Sigmoid colon (tissue), 7 donors: Measurements from ENCODE around the gene CAMKV. TPM values are rescaled to one million over a fixed set of nuclear protein-coding genes. Genes with fewer than 3 reads are reported as not detected.

Experiments used
- DNase-seq: peaks from one replicate; pipeline ENCODE4 v3.0.0-alpha.2; 2019
- H3K27ac ChIP-seq, 4 donors: fragments of 200-600 bp; sonication (generic); one replicate each; pipeline ENCODE4 v1.5.1; 2016 to 2019; ENCODE audit warnings: mild to moderate bottlenecking in 1 of 4
- H3K27me3 ChIP-seq, 3 donors: fragments of 200-600 bp; sonication (generic); one replicate each; pipeline ENCODE4 v1.5.1; 2019; ENCODE audit warnings: mild to moderate bottlenecking in 1 of 3
- H3K36me3 ChIP-seq, 4 donors: fragments of 200-600 bp; sonication (generic); one replicate each; pipeline ENCODE4 v1.5.1; 2016 to 2019
- H3K4me1 ChIP-seq, 4 donors: fragments of 200-600 bp; sonication (generic); one replicate each; pipeline ENCODE4 v1.5.1; 2017 to 2019
- H3K4me3 ChIP-seq, 4 donors: fragments of 200-600 bp; sonication (generic); one replicate each; pipeline ENCODE4 v1.5.1; 2017 to 2019; ENCODE audit warnings: mild to moderate bottlenecking in 2 of 4, moderate library complexity in 1 of 4
- H3K9me3 ChIP-seq, 4 donors: fragments of 200-600 bp in 3 of 4; sonication (generic) in 3 of 4; one replicate each; pipeline versions ENCODE4 v1.5.1 to v1.6.1; 2013 to 2019
- EP300 ChIP-seq, 4 donors: sonication (generic); formaldehyde crosslinking; IDR thresholded peaks; one replicate each; pipeline ENCODE4 v1.6.1; 2017; ENCODE audit warnings: antibody characterized with exemption in 4 of 4
- POLR2A ChIP-seq, 2 donors: fragments of 450-650 bp; IDR thresholded peaks; one replicate each; pipeline ENCODE4 v1.6.1; 2016; ENCODE audit warnings: antibody characterized with exemption in 2 of 2, mild to moderate bottlenecking in 2 of 2, moderate library complexity in 2 of 2
- POLR2AphosphoS5 ChIP-seq, 4 donors: sonication (generic); formaldehyde crosslinking; IDR thresholded peaks; one replicate each; pipeline ENCODE4 v1.6.1; 2017; ENCODE audit warnings: antibody characterized with exemption in 4 of 4
- WGBS, 2 donors: extraction: QIAGEN DNeasy Blood & Tissue Kit; methylation state at CpG; one replicate each; pipeline ENCODE4 v1.1.7; 2013; 5-methylcytosine and 5-hydroxymethylcytosine counted together
- intact Hi-C: fragments of 100-400 bp; cut with DNase I; formaldehyde crosslinking; loops from one replicate; pipeline ENCODE4 v1.15.1; 2023
- polyA plus RNA-seq, 3 donors: library from polyadenylated mRNA; stranded (reverse); fragments of 200-250 nt; gene quantifications; one replicate each; pipeline ENCODE4 v1.2.3, GENCODE V29; 2013
- total RNA-seq, 4 donors: library from RNA; depleted of rRNA; stranded (reverse); fragments of >200 nt; gene quantifications; one replicate each; pipeline ENCODE4 v1.1.0, GENCODE V29; 2016
- TF ChIP-seq, protein P1 (sequence below), 4 experiments: fragments of 450-650 bp in 3 of 4; fragments of 200-600 bp in 1 of 4; IDR thresholded peaks; one replicate each; pipeline ENCODE4 v1.5.1; 2016 to 2019; ENCODE audit warnings: antibody characterized with exemption in 4 of 4, mild to moderate bottlenecking in 3 of 4, moderate library complexity in 2 of 4
- donor health status: healthy with polysubstance abuse.
- donor health status: Bipolar disorder and iron deficiency.
- donor health status: healthy.

The CAMKV gene
- total and polyA plus RNA-seq, 7 donors: 0.12 TPM; not detected in 6

DNA sequence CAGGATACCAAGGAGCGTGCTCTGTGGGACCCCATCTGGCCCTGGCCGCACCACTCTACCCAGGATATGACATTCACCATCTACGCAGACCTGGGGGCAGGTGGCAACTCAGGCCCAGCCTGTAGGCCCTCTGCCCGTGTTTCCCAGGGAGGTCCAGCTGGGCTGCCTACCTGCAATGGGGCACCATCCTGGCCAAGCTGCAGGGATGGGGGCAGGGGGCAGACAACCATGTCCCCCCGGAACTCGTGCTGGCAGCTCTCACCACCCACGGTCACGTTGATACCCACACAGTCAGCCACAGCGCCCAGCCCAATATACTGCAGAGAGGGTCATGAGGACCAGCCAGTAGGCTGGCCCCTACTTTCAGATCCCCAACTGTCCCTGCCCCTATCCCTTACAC is 26.1 kb upstream of the CAMKV start:
- 95 to 97% methylated on average over 9 of the region's 9 CpGs for WGBS, 2 donors
- DNase-seq: no peak
- intact Hi-C loops: no loop called here
- Histone ChIP-seq H3K27me3 (no peaks in the 10 kb centered on the region), H3K4me1 (peaks cover 0 to 6% (median 0%) of the 10 kb centered on the region in 4 donors), H3K9me3 (no peaks in the 10 kb centered on the region), H3K27ac (no peak overlapping the region), H3K4me3 (no peak overlapping the region), H3K36me3 (peaks cover 0 to 7% (median 0%) of the 10 kb centered on the region in 4 donors)
- TF ChIP-seq EP300 (IDR thresholded peaks at IDR 0.05): no peak
- no peak for TF ChIP-seq POLR2AphosphoS5 (IDR thresholded peaks at IDR 0.05)
- no peak for TF ChIP-seq POLR2A (IDR thresholded peaks at IDR 0.05)
- TF ChIP-seq, protein P1, sequence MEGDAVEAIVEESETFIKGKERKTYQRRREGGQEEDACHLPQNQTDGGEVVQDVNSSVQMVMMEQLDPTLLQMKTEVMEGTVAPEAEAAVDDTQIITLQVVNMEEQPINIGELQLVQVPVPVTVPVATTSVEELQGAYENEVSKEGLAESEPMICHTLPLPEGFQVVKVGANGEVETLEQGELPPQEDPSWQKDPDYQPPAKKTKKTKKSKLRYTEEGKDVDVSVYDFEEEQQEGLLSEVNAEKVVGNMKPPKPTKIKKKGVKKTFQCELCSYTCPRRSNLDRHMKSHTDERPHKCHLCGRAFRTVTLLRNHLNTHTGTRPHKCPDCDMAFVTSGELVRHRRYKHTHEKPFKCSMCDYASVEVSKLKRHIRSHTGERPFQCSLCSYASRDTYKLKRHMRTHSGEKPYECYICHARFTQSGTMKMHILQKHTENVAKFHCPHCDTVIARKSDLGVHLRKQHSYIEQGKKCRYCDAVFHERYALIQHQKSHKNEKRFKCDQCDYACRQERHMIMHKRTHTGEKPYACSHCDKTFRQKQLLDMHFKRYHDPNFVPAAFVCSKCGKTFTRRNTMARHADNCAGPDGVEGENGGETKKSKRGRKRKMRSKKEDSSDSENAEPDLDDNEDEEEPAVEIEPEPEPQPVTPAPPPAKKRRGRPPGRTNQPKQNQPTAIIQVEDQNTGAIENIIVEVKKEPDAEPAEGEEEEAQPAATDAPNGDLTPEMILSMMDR (IDR thresholded peaks at IDR 0.05): no peak

DNA sequence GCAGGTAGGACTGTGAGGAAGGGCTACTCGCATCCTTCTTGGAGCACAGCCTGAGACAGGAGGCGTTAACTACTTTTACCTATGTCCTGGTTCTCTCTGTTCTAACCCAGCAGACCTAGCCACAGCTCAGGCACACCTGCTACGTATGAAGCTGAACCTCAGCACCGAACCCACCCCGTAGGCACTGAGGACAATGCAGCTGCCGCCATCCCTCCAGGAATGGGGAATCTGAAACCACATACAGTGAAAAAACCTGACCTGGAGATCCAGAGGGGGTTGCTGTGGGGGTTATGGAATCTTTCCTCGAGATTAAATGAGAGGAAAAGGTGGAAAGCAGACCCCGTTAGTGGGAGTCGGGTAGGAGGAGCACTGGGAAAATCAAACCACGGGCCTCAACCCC is 19.6 kb upstream of the CAMKV start:
- intact Hi-C loops: no loop called here
- H3K4me1 ChIP-seq: no peaks in the 10 kb centered on the region
- H3K4me3 ChIP-seq: no peak overlapping the region
- DNase-seq: no peak
- H3K36me3 ChIP-seq: no peaks in the 10 kb centered on the region
- no peaks in the 10 kb centered on the region for H3K9me3 ChIP-seq
- TF ChIP-seq POLR2A (IDR thresholded peaks at IDR 0.05) (no peak), POLR2AphosphoS5 (IDR thresholded peaks at IDR 0.05) (no peak), EP300 (IDR thresholded peaks at IDR 0.05) (no peak)
- TF ChIP-seq, protein P1 (IDR thresholded peaks at IDR 0.05): no peak
- WGBS, 2 donors: 89% methylated on average over 10 of the region's 10 CpGs
- H3K27me3 ChIP-seq: no peaks in the 10 kb centered on the region
- H3K27ac ChIP-seq: no peak overlapping the region

DNA sequence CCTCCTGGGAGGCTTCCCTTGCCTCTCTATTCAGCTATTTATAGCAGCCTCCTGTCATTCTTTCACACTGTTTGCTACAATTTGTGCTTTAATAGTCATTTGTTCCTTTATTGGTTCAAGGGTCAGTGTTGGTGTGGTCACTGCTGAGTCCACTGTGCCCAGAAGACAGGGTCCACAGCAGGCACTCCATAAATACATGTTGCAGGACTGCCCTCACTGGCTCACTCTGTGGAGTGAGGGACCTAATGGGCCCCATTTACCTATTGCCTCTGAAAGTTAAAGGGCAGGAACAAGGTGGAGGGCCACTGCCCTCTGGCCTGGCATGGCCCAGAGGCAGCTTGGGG is 17.2 kb upstream of the CAMKV start:
- DNase-seq: no peak
- H3K27ac ChIP-seq: no peak overlapping the region
- no peaks in the 10 kb centered on the region for H3K4me1 ChIP-seq
- intact Hi-C loops: no loop called here
- H3K27me3 ChIP-seq: no peaks in the 10 kb centered on the region
- no peak overlapping the region for H3K4me3 ChIP-seq
- H3K9me3 ChIP-seq: no peaks in the 10 kb centered on the region
- no peak for TF ChIP-seq EP300 (IDR thresholded peaks at IDR 0.05)
- TF ChIP-seq POLR2A (IDR thresholded peaks at IDR 0.05): no peak
- no peak for TF ChIP-seq POLR2AphosphoS5 (IDR thresholded peaks at IDR 0.05)
- TF ChIP-seq, protein P1 (IDR thresholded peaks at IDR 0.05): no peak
- no peaks in the 10 kb centered on the region for H3K36me3 ChIP-seq

DNA sequence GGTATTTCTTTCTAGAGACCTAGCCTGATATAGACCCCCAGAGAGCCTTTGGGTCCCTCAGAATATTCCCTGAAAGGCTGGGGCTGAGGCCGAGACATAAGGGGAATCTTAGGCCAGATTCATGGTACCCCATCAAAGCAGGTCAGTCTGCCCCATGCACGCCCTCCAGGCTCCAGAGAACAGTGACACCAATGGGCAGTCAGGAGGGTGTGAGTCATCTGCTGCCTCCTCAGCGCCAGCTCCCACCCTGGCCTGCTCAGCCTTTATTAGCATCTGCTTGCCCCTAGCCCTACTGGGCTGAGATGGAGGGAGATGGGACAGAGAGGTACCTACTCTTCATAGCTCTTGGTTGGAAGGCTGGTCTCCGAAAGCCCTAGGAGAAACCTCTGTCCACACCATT is 14.3 kb upstream of the CAMKV start:
- intact Hi-C loops: no loop called here
- H3K36me3 ChIP-seq: no peaks in the 10 kb centered on the region
- peaks cover 0 to 5% (median 0%) of the 10 kb centered on the region in 3 donors for H3K27me3 ChIP-seq
- TF ChIP-seq EP300 (IDR thresholded peaks at IDR 0.05) (no peak), POLR2A (IDR thresholded peaks at IDR 0.05) (no peak), POLR2AphosphoS5 (IDR thresholded peaks at IDR 0.05) (no peak)
- TF ChIP-seq, protein P1 (IDR thresholded peaks at IDR 0.05): no peak
- DNase-seq: no peak
- H3K27ac ChIP-seq: no peak overlapping the region
- H3K4me1 ChIP-seq: no peaks in the 10 kb centered on the region
- 84 to 90% methylated on average over 4 of the region's 4 CpGs for WGBS, 2 donors
- no peaks in the 10 kb centered on the region for H3K9me3 ChIP-seq
- H3K4me3 ChIP-seq: no peak overlapping the region

DNA sequence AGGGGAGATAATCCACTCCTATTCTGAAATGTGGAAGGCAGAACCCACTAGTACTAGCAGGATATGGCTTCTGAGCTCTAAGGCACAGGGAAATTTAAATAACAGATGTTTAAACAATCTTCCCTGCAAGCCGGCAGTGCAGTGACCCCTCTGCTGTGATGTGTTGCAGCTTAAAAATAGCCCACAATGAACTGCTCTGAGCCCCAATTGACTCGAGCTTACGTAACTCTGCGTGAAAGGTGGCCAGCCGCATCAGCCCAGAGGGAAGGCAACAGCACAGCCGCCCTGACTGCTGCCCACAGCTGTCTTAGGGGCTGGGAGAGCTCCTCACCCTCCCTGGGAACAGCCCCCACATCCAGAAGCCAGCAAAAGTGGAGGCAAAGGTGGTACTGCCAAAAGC is 12.5 kb upstream of the CAMKV start:
- intact Hi-C loops: no loop called here
- Histone ChIP-seq H3K27ac (no peak overlapping the region), H3K4me3 (no peak overlapping the region), H3K36me3 (no peaks in the 10 kb centered on the region), H3K4me1 (no peaks in the 10 kb centered on the region), H3K9me3 (no peaks in the 10 kb centered on the region), H3K27me3 (peaks cover 0 to 5% (median 0%) of the 10 kb centered on the region in 3 donors)
- DNase-seq: no peak
- TF ChIP-seq, protein P1 (IDR thresholded peaks at IDR 0.05): no peak
- no peak for TF ChIP-seq EP300 (IDR thresholded peaks at IDR 0.05)
- no peak for TF ChIP-seq POLR2AphosphoS5 (IDR thresholded peaks at IDR 0.05)
- TF ChIP-seq POLR2A (IDR thresholded peaks at IDR 0.05): no peak
- 50 to 60% methylated on average over 6 of the region's 6 CpGs for WGBS, 2 donors
